Peyer's patch (tissue), 4 donors: ENCODE measurements around the gene RALGPS1. TPM values are rescaled to one million over a fixed set of nuclear protein-coding genes. Genes with fewer than 3 reads are reported as not detected.

Experiments
- DNase-seq, 3 donors: peaks; one replicate each; pipeline ENCODE4 v3.0.0-alpha.2; 2017 to 2019
- H3K27ac ChIP-seq, 4 donors: fragments of 200-600 bp; sonication (generic); one replicate each; pipeline ENCODE4 v1.5.1; 2016 to 2019
- H3K27me3 ChIP-seq, 2 donors: fragments of 200-600 bp; sonication (generic); one replicate each; pipeline ENCODE4 v1.5.1; 2019
- H3K36me3 ChIP-seq, 3 donors: fragments of 200-600 bp; sonication (generic); one replicate each; pipeline ENCODE4 v1.5.1; 2016 to 2019
- H3K4me1 ChIP-seq, 4 donors: fragments of 200-600 bp; sonication (generic); one replicate each; pipeline ENCODE4 v1.5.1; 2016 to 2019
- H3K4me3 ChIP-seq, 4 donors: fragments of 200-600 bp; sonication (generic); 1 replicate in 3 of 4; 2 replicates in 1 of 4; pipeline ENCODE4 v1.5.1; 2016 to 2019; ENCODE audit warnings: mild to moderate bottlenecking in 1 of 4
- H3K9me3 ChIP-seq, 4 donors: fragments of 200-600 bp; sonication (generic); one replicate each; pipeline ENCODE4 v1.5.1; 2016 to 2019; ENCODE audit warnings: mild to moderate bottlenecking in 1 of 4
- POLR2A ChIP-seq, 2 donors: fragments of 450-650 bp; IDR thresholded peaks; one replicate each; pipeline ENCODE4 v1.5.1; 2017; ENCODE audit warnings: antibody characterized with exemption in 2 of 2, mild to moderate bottlenecking in 2 of 2, moderate library complexity in 2 of 2
- total RNA-seq, 4 donors: library from RNA; depleted of rRNA; stranded (reverse); fragments of >200 nt; gene quantifications; one replicate each; pipeline ENCODE4 v1.1.0, GENCODE V29; 2016
- TF ChIP-seq, protein P1 (sequence below), 6 experiments: fragments of 450-650 bp in 4 of 6; fragments of 200-600 bp in 2 of 6; sonication (generic) in 1 of 6; IDR thresholded peaks; one replicate each; pipeline ENCODE4 v1.5.1; 2017 to 2019; ENCODE audit warnings: antibody characterized with exemption in 6 of 6, mild to moderate bottlenecking in 3 of 6, moderate library complexity in 1 of 6

The RALGPS1 gene
- total RNA-seq, 4 donors from 2014 or later, result 38.8 to 158 (median 141) TPM

DNA sequence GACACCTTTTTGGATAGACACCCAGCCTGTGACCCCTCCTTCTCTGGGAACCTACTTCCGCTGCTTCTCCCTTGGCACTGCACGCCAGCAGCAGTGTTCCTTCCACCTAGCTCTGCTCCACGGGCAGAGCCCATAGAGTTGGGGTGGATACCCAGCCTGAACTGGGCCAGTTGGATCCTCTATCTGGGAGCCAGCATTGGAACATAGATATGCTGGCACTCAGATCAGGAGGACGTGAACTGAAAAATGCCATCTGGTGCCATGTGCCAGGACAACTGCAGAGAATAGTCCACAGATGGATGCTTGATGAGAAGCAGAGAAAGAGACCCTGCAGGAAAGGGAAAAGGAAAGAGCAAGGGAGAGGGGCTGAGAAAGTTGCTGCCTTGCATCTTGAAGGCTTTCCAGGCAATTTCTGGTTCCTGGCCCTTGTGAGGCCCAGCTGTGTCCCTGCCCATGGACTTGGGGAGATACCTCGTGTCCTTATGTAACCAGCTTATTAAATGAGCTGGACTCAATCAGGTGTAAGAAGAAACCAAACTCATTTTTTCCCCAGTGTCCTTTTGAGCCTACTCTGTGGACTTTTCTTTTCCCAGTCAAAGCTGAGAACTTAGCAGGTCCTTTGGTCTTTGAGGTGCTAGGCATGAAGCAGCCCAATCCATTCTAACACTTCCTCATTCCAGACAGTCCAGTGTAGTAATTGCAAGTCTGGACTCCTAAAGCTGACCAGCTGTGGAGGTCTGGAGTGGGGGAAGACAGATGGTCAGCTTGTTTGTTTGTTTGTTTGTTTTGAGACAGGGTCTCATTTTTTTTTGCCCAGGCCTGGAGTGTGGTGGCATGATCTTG is 168.8 kb downstream of the RALGPS1 start:
- TF ChIP-seq POLR2A (IDR thresholded peaks at IDR 0.05), result no peak
- TF ChIP-seq, protein P1, sequence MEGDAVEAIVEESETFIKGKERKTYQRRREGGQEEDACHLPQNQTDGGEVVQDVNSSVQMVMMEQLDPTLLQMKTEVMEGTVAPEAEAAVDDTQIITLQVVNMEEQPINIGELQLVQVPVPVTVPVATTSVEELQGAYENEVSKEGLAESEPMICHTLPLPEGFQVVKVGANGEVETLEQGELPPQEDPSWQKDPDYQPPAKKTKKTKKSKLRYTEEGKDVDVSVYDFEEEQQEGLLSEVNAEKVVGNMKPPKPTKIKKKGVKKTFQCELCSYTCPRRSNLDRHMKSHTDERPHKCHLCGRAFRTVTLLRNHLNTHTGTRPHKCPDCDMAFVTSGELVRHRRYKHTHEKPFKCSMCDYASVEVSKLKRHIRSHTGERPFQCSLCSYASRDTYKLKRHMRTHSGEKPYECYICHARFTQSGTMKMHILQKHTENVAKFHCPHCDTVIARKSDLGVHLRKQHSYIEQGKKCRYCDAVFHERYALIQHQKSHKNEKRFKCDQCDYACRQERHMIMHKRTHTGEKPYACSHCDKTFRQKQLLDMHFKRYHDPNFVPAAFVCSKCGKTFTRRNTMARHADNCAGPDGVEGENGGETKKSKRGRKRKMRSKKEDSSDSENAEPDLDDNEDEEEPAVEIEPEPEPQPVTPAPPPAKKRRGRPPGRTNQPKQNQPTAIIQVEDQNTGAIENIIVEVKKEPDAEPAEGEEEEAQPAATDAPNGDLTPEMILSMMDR (IDR thresholded peaks at IDR 0.05), result no peak

DNA sequence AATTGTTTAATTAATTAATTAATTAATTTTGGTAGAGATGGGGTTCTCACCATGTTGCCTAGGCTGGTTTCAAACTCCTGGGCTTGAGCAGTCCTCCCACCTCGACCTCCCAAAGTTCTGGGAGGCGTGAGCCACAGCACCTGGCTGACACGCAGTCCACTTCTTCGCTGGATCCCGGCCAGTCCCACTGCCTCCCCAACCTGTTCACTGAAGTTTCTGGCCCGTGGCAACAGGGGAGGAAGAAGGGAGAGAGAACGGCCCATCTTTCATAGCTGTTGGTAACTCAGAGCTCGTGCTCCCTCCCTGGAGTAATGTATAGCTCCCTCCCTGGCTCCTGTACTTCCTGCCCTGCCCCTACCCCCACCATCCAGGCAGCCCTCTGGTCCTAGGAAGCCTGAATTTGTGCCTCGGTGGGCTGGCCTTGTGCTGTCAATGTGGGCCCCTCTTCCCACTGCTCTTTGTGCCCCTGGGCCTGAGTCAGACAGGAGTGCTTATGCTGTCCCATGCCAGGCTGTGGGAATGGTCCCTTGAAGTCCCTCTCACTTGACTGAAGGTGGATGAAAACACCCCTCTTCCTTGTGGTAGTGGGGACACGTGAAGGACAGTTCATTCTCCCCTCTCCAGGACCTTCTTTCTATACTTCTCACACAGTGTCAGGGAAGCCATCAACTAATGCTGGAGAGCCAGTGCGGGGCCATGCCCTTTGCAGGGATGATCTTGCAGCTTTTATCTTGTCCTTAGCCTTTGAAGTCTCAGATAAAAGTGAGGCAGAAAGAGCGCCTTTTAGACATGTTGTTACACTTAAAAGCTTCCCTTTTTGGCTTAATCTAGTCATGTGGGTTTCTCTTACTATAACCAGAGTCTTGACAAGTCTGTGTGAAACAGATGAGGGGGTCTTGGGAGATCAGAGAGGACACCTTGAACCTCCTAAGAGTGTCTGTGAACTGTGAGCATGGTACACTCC is 169.8 kb downstream of the RALGPS1 start:
- H3K9me3 ChIP-seq, result no peaks in the 10 kb centered on the region
- peak in 1 of 3 donors; percentile 21 for DNase-seq
- peaks cover 0 to 33% (median 0%) of the 10 kb centered on the region in 3 donors for H3K36me3 ChIP-seq
- no peaks in the 10 kb centered on the region for H3K4me1 ChIP-seq
- H3K27me3 ChIP-seq, result no peaks in the 10 kb centered on the region
- TF ChIP-seq, protein P1 (IDR thresholded peaks at IDR 0.05), result no peak
- TF ChIP-seq POLR2A (IDR thresholded peaks at IDR 0.05), result no peak
- no peak overlapping the region for H3K4me3 ChIP-seq
- no peak overlapping the region for H3K27ac ChIP-seq

More for the DNA sequence above, 168.8 kb downstream of the RALGPS1 start:
- Histone ChIP-seq H3K9me3 (no peaks in the 10 kb centered on the region), H3K27me3 (no peaks in the 10 kb centered on the region), H3K27ac (no peak overlapping the region), H3K36me3 (peaks cover 0 to 23% (median 0%) of the 10 kb centered on the region in 3 donors), H3K4me1 (no peaks in the 10 kb centered on the region), H3K4me3 (no peak overlapping the region)
- peak in 1 of 3 donors; percentile 30 for DNase-seq

DNA sequence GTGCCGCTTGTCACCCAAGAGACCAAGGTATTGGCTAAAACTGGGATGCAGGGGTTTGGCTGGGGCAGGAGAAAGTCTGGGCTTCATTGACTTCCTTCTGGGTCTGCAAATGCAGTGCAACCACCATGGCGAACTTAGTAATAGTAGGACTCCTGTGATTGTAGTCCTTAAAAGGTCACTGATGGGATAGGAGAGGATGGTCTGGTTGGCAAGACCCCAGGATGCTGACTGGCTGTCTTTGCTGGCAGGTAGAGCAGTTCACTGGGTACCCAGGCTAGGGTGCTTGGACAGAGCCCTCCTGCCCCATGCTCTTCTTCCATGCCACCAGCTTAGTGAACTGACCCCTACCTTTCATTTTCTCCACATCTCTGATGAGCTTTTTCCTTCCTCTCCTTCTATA is 170.6 kb downstream of the RALGPS1 start:
- H3K4me3 ChIP-seq, result no peak overlapping the region
- peak in 1 of 3 donors; percentile 14 for DNase-seq
- H3K36me3 ChIP-seq, result peaks cover 0 to 36% (median 0%) of the 10 kb centered on the region in 3 donors
- H3K27me3 ChIP-seq, result no peaks in the 10 kb centered on the region
- no peak overlapping the region for H3K27ac ChIP-seq
- TF ChIP-seq POLR2A (IDR thresholded peaks at IDR 0.05), result no peak
- TF ChIP-seq, protein P1 (IDR thresholded peaks at IDR 0.05), result no peak
- H3K4me1 ChIP-seq, result no peaks in the 10 kb centered on the region
- no peaks in the 10 kb centered on the region for H3K9me3 ChIP-seq

DNA sequence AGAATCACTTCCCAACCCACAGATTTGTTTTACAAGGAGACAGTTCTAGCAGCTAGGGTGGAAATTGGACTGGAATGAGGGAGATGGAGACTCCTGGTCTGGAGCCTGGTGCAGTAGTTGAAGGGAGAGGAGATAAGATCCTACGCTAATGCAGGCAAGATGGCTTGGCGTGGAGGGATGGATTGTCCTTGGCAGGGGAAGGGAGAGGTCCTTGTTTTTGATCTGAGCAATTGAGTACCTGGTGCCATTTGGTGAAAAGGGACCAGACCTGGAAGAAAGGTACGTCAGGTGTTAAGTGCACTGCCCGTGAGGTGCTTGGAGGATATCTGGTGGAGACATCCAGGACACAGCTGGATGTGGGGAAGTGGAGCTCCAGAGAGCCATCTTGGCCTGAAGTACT is 172.2 kb downstream of the RALGPS1 start:
- no peaks in the 10 kb centered on the region for H3K27me3 ChIP-seq
- H3K27ac ChIP-seq, result no peak overlapping the region
- no peaks in the 10 kb centered on the region for H3K4me1 ChIP-seq
- peaks cover 0 to 47% (median 0%) of the 10 kb centered on the region in 3 donors for H3K36me3 ChIP-seq
- DNase-seq, result peak in 1 of 3 donors; percentile 10
- no peaks in the 10 kb centered on the region for H3K9me3 ChIP-seq
- H3K4me3 ChIP-seq, result no peak overlapping the region
- TF ChIP-seq, protein P1 (IDR thresholded peaks at IDR 0.05), result no peak
- no peak for TF ChIP-seq POLR2A (IDR thresholded peaks at IDR 0.05)

DNA sequence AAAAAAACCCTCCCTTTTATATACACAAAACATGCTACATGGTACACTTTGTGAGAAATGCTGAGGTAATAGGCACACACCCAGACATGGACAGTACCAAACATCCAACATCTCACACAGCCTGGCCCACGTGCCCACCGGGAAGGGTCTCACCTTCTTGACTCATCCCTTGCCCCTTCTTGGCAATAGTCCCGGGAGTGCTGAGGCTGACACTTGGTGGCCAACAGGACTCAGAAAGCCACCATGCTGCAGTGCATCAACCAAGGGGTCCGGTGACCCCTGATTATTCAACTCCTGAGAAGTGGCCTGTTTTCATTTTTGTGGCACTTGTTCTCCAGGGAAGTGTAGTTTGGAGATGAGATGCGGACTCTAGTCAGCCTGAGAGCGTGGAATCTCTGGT is 172.8 kb downstream of the RALGPS1 start:
- Histone ChIP-seq H3K4me3 (no peak overlapping the region), H3K36me3 (peaks cover 0 to 48% (median 0%) of the 10 kb centered on the region in 3 donors), H3K9me3 (no peaks in the 10 kb centered on the region), H3K27me3 (no peaks in the 10 kb centered on the region), H3K27ac (no peak overlapping the region), H3K4me1 (no peaks in the 10 kb centered on the region)
- TF ChIP-seq, protein P1 (IDR thresholded peaks at IDR 0.05), result no peak
- no peak for TF ChIP-seq POLR2A (IDR thresholded peaks at IDR 0.05)
- peak in 1 of 3 donors; percentile 21 for DNase-seq
